Skeletal muscle satellite cell (primary cell): ENCODE data around the gene C1orf105.
"Not testable (repeated sequence)": the region's sequence is repeated elsewhere in the genome, so short reads cannot be mapped to it uniquely, and the experiment has no call there.

Source experiments
- H3K27me3 ChIP-seq: 2 replicates; pipeline ENCODE4 v1.7.0; 2013; ENCODE audit warnings: low read length; ENCODE audit not compliant: control insufficient read depth, insufficient read depth
- H3K36me3 ChIP-seq: 2 replicates; pipeline ENCODE4 v1.7.0; 2013; ENCODE audit warnings: mild to moderate bottlenecking, control low read depth, low read length; ENCODE audit not compliant: insufficient read depth
- H3K4me1 ChIP-seq: 2 replicates; pipeline ENCODE4 v1.7.0; 2013; ENCODE audit warnings: low read length; ENCODE audit not compliant: control insufficient read depth, insufficient read depth
- H3K4me2 ChIP-seq: 2 replicates; pipeline ENCODE4 v1.7.0; 2013; ENCODE audit warnings: mild to moderate bottlenecking, low read length
- H3K4me3 ChIP-seq: 2 replicates; pipeline ENCODE4 v1.7.0; 2013; ENCODE audit warnings: low read length
- H3K9ac ChIP-seq: 2 replicates; pipeline ENCODE4 v1.7.0; 2013; ENCODE audit warnings: mild to moderate bottlenecking, low read depth, low read length, moderate library complexity
- H3K9me3 ChIP-seq: replicated peaks from 2 replicates; pipeline ENCODE4 v1.7.0; 2013; ENCODE audit warnings: mild to moderate bottlenecking, control low read depth, low read length

Gene C1orf105

DNA sequence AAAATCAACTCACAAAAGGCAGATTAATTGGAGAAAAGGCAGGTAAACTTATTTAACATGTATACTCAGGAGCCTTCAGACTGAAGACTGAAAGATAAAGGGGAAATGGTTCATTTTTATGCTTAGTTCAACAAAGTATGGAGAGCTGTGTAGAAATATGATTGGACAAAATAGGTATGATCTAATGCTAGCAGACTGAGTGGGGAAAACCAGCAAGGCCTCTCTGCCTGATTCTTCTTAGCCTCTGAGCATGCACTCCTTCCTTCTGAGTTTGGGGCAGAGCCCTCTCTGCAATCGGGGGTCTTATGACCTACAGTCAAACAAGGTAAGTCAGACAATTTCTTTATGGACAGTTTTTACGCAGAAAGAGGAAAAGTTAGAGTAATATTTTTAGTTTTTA lies 73.7 kb downstream of the C1orf105 start:
- no peak overlapping the region for H3K4me2 ChIP-seq
- H3K4me3 ChIP-seq, result no peak overlapping the region
- no peaks in the 10 kb centered on the region for H3K4me1 ChIP-seq
- H3K9ac ChIP-seq, result no peak overlapping the region
- no peaks in the 10 kb centered on the region for H3K9me3 ChIP-seq
- peaks cover 17% of the 10 kb centered on the region for H3K27me3 ChIP-seq
- H3K36me3 ChIP-seq, result no peaks in the 10 kb centered on the region

DNA sequence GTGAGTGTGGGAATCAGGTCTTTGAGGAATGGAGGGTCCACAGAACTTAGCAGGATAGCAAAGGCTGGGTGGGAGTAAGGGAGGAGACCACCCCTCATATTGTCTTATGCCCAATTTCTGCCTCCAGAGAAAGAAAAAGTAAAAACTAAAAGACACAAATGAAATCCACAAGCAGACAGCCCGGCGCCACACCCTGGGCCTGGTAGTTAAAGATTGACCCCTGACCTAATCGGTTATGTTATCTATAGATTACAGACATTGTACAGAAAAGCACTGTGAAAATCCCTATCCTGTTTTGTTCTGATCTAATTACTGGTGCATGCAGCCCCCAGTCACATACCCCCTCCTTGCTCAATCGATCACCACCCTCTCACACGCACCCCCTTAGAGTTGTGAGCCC lies 75.6 kb downstream of the C1orf105 start:
- H3K9me3 ChIP-seq, H3K4me3 ChIP-seq, H3K4me2 ChIP-seq, H3K4me1 ChIP-seq, H3K9ac ChIP-seq, H3K36me3 ChIP-seq: not testable (repeated sequence)
- peaks cover 19% of the 10 kb centered on the region for H3K27me3 ChIP-seq

- no peaks in the 10 kb centered on the region for H3K4me1 ChIP-seq
- H3K27me3 ChIP-seq, result peaks cover 19% of the 10 kb centered on the region
- H3K9me3 ChIP-seq, result no peaks in the 10 kb centered on the region
- H3K4me2 ChIP-seq, result no peak overlapping the region
- no peak overlapping the region for H3K9ac ChIP-seq
- no peaks in the 10 kb centered on the region for H3K36me3 ChIP-seq
- H3K4me3 ChIP-seq, result no peak overlapping the region
These were observed 76.2 kb downstream of the C1orf105 start for GRCh38 chr1:172496678-172497077.

- no peak overlapping the region for H3K9ac ChIP-seq
- no peak overlapping the region for H3K4me2 ChIP-seq
- peaks cover 19% of the 10 kb centered on the region for H3K27me3 ChIP-seq
- no peaks in the 10 kb centered on the region for H3K4me1 ChIP-seq
- H3K36me3 ChIP-seq, result no peaks in the 10 kb centered on the region
- H3K4me3 ChIP-seq, result no peak overlapping the region
- H3K9me3 ChIP-seq, result no peaks in the 10 kb centered on the region
These were observed 76.7 kb downstream of the C1orf105 start for GRCh38 chr1:172497230-172497629.

- H3K4me2 ChIP-seq, result no peak overlapping the region
- no peaks in the 10 kb centered on the region for H3K9me3 ChIP-seq
- no peaks in the 10 kb centered on the region for H3K36me3 ChIP-seq
- H3K27me3 ChIP-seq, result peaks cover 26% of the 10 kb centered on the region
- no peaks in the 10 kb centered on the region for H3K4me1 ChIP-seq
- no peak overlapping the region for H3K4me3 ChIP-seq
- H3K9ac ChIP-seq, result no peak overlapping the region
These were observed 78.4 kb downstream of the C1orf105 start for GRCh38 chr1:172498857-172499256.

- H3K9ac ChIP-seq, result no peak overlapping the region
- H3K4me1 ChIP-seq, result no peaks in the 10 kb centered on the region
- H3K9me3 ChIP-seq, result no peaks in the 10 kb centered on the region
- peaks cover 33% of the 10 kb centered on the region for H3K27me3 ChIP-seq
- H3K4me2 ChIP-seq, result no peak overlapping the region
- no peak overlapping the region for H3K4me3 ChIP-seq
- H3K36me3 ChIP-seq, result no peaks in the 10 kb centered on the region
These were observed 79.2 kb downstream of the C1orf105 start for GRCh38 chr1:172499636-172500141.

- Histone ChIP-seq H3K9ac (no peak overlapping the region), H3K4me3 (no peak overlapping the region), H3K27me3 (peaks cover 33% of the 10 kb centered on the region), H3K4me1 (no peaks in the 10 kb centered on the region), H3K9me3 (no peaks in the 10 kb centered on the region), H3K36me3 (no peaks in the 10 kb centered on the region), H3K4me2 (no peak overlapping the region)
These were observed 79.7 kb downstream of the C1orf105 start for GRCh38 chr1:172500207-172500606.

GRCh38 chr1:172507741-172508140 lies 87.3 kb downstream of the C1orf105 start:
- Histone ChIP-seq H3K4me3 (no peak overlapping the region), H3K4me2 (no peak overlapping the region), H3K36me3 (no peaks in the 10 kb centered on the region), H3K9me3 (no peaks in the 10 kb centered on the region), H3K9ac (no peak overlapping the region), H3K4me1 (no peaks in the 10 kb centered on the region), H3K27me3 (peaks cover 19% of the 10 kb centered on the region)

- Histone ChIP-seq H3K9me3 (no peaks in the 10 kb centered on the region), H3K9ac (no peak overlapping the region), H3K27me3 (peaks cover 7% of the 10 kb centered on the region), H3K4me2 (no peak overlapping the region), H3K4me1 (no peaks in the 10 kb centered on the region), H3K4me3 (no peak overlapping the region), H3K36me3 (no peaks in the 10 kb centered on the region)
These were observed 90.0 kb downstream of the C1orf105 start for GRCh38 chr1:172510479-172510878.

GRCh38 chr1:172512591-172512990 lies 92.1 kb downstream of the C1orf105 start:
- H3K4me2 ChIP-seq, result no peak overlapping the region
- H3K27me3 ChIP-seq, result no peaks in the 10 kb centered on the region
- H3K4me1 ChIP-seq, result no peaks in the 10 kb centered on the region
- no peak overlapping the region for H3K9ac ChIP-seq
- H3K4me3 ChIP-seq, result no peak overlapping the region
- no peaks in the 10 kb centered on the region for H3K36me3 ChIP-seq
- no peaks in the 10 kb centered on the region for H3K9me3 ChIP-seq

DNA sequence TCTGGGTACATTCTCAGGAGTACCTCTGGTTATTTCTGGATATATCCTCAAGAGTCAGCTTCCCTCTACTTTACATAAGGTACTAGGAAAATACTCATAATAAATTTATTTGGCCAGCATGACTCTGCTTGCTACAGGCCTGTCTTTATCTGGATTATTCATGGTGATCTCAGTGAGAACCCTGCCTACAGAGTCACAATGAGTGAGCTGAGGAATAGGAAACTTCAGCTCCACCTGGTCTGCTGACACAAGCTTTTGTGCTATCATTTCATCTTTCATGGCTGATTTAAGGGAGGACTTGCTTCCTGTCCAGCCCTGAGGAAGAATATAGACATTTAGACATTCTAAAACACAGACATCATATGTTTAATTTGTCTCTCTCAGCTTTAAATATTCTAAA lies 93.0 kb downstream of the C1orf105 start:
- Histone ChIP-seq H3K9ac (no peak overlapping the region), H3K27me3 (peaks cover 3% of the 10 kb centered on the region), H3K4me1 (no peaks in the 10 kb centered on the region), H3K4me3 (no peak overlapping the region), H3K9me3 (no peaks in the 10 kb centered on the region), H3K36me3 (no peaks in the 10 kb centered on the region), H3K4me2 (no peak overlapping the region)

- peaks cover 3% of the 10 kb centered on the region for H3K27me3 ChIP-seq
- H3K9ac ChIP-seq, result no peak overlapping the region
- no peak overlapping the region for H3K4me3 ChIP-seq
- H3K9me3 ChIP-seq, result no peaks in the 10 kb centered on the region
- H3K4me1 ChIP-seq, result no peaks in the 10 kb centered on the region
- no peaks in the 10 kb centered on the region for H3K36me3 ChIP-seq
- no peak overlapping the region for H3K4me2 ChIP-seq
These were observed 93.6 kb downstream of the C1orf105 start for GRCh38 chr1:172514108-172514507.
